HepG2 (cell line): ENCODE measurements around the gene AUTS2. TPM values are rescaled to one million over a fixed set of nuclear protein-coding genes. Genes with fewer than 3 reads are reported as not detected.

Source experiments
- ATAC-seq: fragments of 200-7000 bp; cut with Tn5 transposase; 3 replicates; pipeline ENCODE4 v1.9.1; 2020; ENCODE audit warnings: mild to moderate bottlenecking, moderate library complexity
- BruUV-seq: library from RNA; stranded (reverse); fragments of 400-500 nt; replicated peaks from 2 replicates; lab custom pipeline; 2021; lab: Mats Ljungman, UMichigan
- CTCF ChIA-PET: fragments of 300-600 bp; formaldehyde crosslinking; extraction: SDS; loops from one replicate; lab custom pipeline; 2021; ENCODE audit warnings: low total read pairs, inconsistent platforms, low intra/inter-chr PET ratio; lab: Yijun Ruan, JAX
- POLR2A ChIA-PET: fragments of 350-600 bp; sonication (Branson Sonifier 250); formaldehyde crosslinking; loops from one replicate; lab custom pipeline; 2020; ENCODE audit warnings: antibody characterized with exemption, inconsistent platforms; lab: Yijun Ruan, JAX
- DNase-seq: peaks from one replicate; pipeline ENCODE4 v3.0.0-alpha.2; 2015; ENCODE audit warnings: low spot score
- FAIRE-seq: peaks from 3 replicates; lab custom pipeline; 2011; peaks lifted over from hg19 to GRCh38; lab: Jason Lieb, UNC
- H2AFZ ChIP-seq: one replicate; pipeline ENCODE4 v1.6.1; 2011; ENCODE audit warnings: low read length, inconsistent platforms
- H3K27ac ChIP-seq: fragments of 300-600 bp; 3 replicates; pipeline ENCODE4 v1.8.0; 2011; ENCODE audit warnings: mixed run types, mild to moderate bottlenecking, mixed read lengths, low read length, inconsistent platforms; ENCODE audit not compliant: insufficient read depth; ENCODE audit errors: extremely low read length
- H3K27me3 ChIP-seq, 2 experiments: fragments of 200-600 bp in 1 of 2; 2 replicates in 1 of 2; 3 replicates in 1 of 2; pipeline versions ENCODE4 v1.6.0 to v1.8.0; 2011; ENCODE audit warnings: low read length in 2 of 2, mild to moderate bottlenecking in 2 of 2, moderate library complexity in 2 of 2, inconsistent platforms in 1 of 2; ENCODE audit not compliant: insufficient read depth in 2 of 2, control insufficient read depth in 1 of 2
- H3K36me3 ChIP-seq, 2 experiments: fragments of 200-600 bp in 1 of 2; replicated peaks in 1 of 2; 2 replicates in 1 of 2; 3 replicates in 1 of 2; pipeline versions ENCODE4 v1.5.1 to v1.8.0; 2011; ENCODE audit warnings: low read length in 2 of 2, inconsistent platforms in 1 of 2; ENCODE audit not compliant: insufficient read depth in 2 of 2, control insufficient read depth in 1 of 2
- H3K4me1 ChIP-seq: 2 replicates; pipeline ENCODE4 v1.5.1; 2012; ENCODE audit warnings: low read length, inconsistent platforms; ENCODE audit not compliant: insufficient read depth
- H3K4me2 ChIP-seq: 2 replicates; pipeline ENCODE4 v1.6.0; 2011; ENCODE audit warnings: low read depth, low read length, inconsistent platforms
- H3K4me3 ChIP-seq, 3 experiments: fragments of 200-600 bp in 1 of 3; sonication (generic), shearing (Covaris generic) in 1 of 3; replicated peaks in 1 of 3; 2 replicates each; pipeline ENCODE4 v1.5.1; 2011 to 2016; ENCODE audit warnings: low read length in 3 of 3, inconsistent platforms in 2 of 3, low read depth in 2 of 3, mild to moderate bottlenecking in 2 of 3, control low read depth in 1 of 3, mixed read lengths in 1 of 3; ENCODE audit not compliant: insufficient read depth in 1 of 3
- H3K79me2 ChIP-seq: one replicate; pipeline ENCODE4 v1.6.1; 2011; ENCODE audit warnings: low read length, inconsistent platforms; ENCODE audit not compliant: insufficient read depth
- H3K9ac ChIP-seq: 2 replicates; pipeline ENCODE4 v1.6.0; 2011; ENCODE audit warnings: mild to moderate bottlenecking, low read depth, low read length, inconsistent platforms; ENCODE audit not compliant: insufficient read depth
- H3K9me3 ChIP-seq: 2 replicates; pipeline ENCODE4 v1.5.1; 2012; ENCODE audit warnings: mild to moderate bottlenecking, low read length
- H4K20me1 ChIP-seq: 2 replicates; pipeline ENCODE4 v1.6.0; 2011; ENCODE audit warnings: inconsistent platforms, mild to moderate bottlenecking, low read length, moderate library complexity; ENCODE audit not compliant: insufficient read depth
- ATF7-NPFF ChIP-seq: sonication (generic); formaldehyde crosslinking; IDR thresholded peaks from 2 replicates; pipeline ENCODE4 v1.8.1; 2023; ENCODE audit warnings: mild to moderate bottlenecking, low read depth, missing genetic modification reagents, moderate library complexity
- CBFB ChIP-seq: sonication (generic); formaldehyde crosslinking; IDR thresholded peaks from 2 replicates; pipeline ENCODE4 v1.4.0; 2020; ENCODE audit warnings: missing genetic modification reagents
- CREB1 ChIP-seq, 2 experiments: fragments of 450-650 bp in 1 of 2; IDR thresholded peaks; 2 replicates each; pipeline ENCODE4 v1.6.1; 2016 to 2017; ENCODE audit warnings: control low read depth in 1 of 2, mild to moderate bottlenecking in 1 of 2, missing compliant biosample characterization in 1 of 2, missing genetic modification characterization in 1 of 2
- DBP ChIP-seq: sonication (generic); formaldehyde crosslinking; IDR thresholded peaks from 2 replicates; pipeline ENCODE4 v1.4.0; 2020; ENCODE audit warnings: missing genetic modification reagents; ENCODE audit errors: not compliant biosample characterization
- FOXP1 ChIP-seq, 2 experiments: fragments of 450-650 bp in 1 of 2; IDR thresholded peaks; 2 replicates each; pipeline ENCODE4 v1.6.1; 2017 to 2018; ENCODE audit warnings: antibody characterized with exemption in 1 of 2
- GMEB2 ChIP-seq: IDR thresholded peaks from 2 replicates; pipeline ENCODE4 v1.6.1; 2016; ENCODE audit warnings: missing biosample characterization, missing genetic modification reagents, low read depth
- GTF2F1 ChIP-seq: fragments of 150-350 bp; IDR thresholded peaks from 2 replicates; pipeline ENCODE4 v1.6.1; 2014; ENCODE audit warnings: low read length
- JARID2 ChIP-seq: sonication (generic); formaldehyde crosslinking; IDR thresholded peaks from 2 replicates; pipeline ENCODE4 v1.8.1; 2023; ENCODE audit warnings: missing genetic modification reagents, inconsistent platforms; ENCODE audit not compliant: insufficient replicate concordance
- KLF11 ChIP-seq: IDR thresholded peaks from 2 replicates; pipeline ENCODE4 v1.6.1; 2016; ENCODE audit warnings: missing compliant biosample characterization
- NR2F6 ChIP-seq, 2 experiments: IDR thresholded peaks; 2 replicates each; pipeline ENCODE4 v1.6.1; 2016; ENCODE audit warnings: antibody characterized with exemption in 1 of 2, mild to moderate bottlenecking in 1 of 2
- SALL2 ChIP-seq: sonication (generic); formaldehyde crosslinking; IDR thresholded peaks from 2 replicates; pipeline ENCODE4 v1.8.1; 2023; ENCODE audit warnings: mild to moderate bottlenecking, missing genetic modification reagents, inconsistent platforms
- TEAD3 ChIP-seq: optimal IDR thresholded peaks from 2 replicates; pipeline ENCODE3; 2016; ENCODE audit warnings: borderline replicate concordance
- TFDP1 ChIP-seq: IDR thresholded peaks from 2 replicates; pipeline ENCODE4 v1.6.1; 2016; ENCODE audit warnings: missing compliant biosample characterization, missing genetic modification reagents, borderline replicate concordance
- XRCC5 ChIP-seq: fragments of 200-400 bp; formaldehyde crosslinking; optimal IDR thresholded peaks from 2 replicates; pipeline ENCODE3; 2017; ENCODE audit warnings: mild to moderate bottlenecking, low read length
- ZNF10 ChIP-seq: sonication (generic); formaldehyde crosslinking; IDR thresholded peaks from 2 replicates; pipeline ENCODE4 v1.4.0; 2020; ENCODE audit warnings: mild to moderate bottlenecking, low read depth, missing genetic modification reagents, borderline replicate concordance
- ZNF350 ChIP-seq: sonication (generic); formaldehyde crosslinking; IDR thresholded peaks from 2 replicates; pipeline ENCODE4 v1.4.0; 2020; ENCODE audit warnings: mild to moderate bottlenecking, low read depth, missing genetic modification reagents, borderline replicate concordance
- ZNF414 ChIP-seq: sonication (generic); formaldehyde crosslinking; IDR thresholded peaks from 2 replicates; pipeline ENCODE4 v1.5.0; 2020; ENCODE audit warnings: missing genetic modification reagents
- ZNF562 ChIP-seq: sonication (generic); formaldehyde crosslinking; IDR thresholded peaks from 2 replicates; pipeline ENCODE4 v1.8.0; 2022; ENCODE audit warnings: missing genetic modification reagents, borderline replicate concordance
- ZNF703 ChIP-seq: sonication (generic); formaldehyde crosslinking; IDR thresholded peaks from 2 replicates; pipeline ENCODE4 v1.5.1; 2020; ENCODE audit warnings: missing genetic modification reagents, mild to moderate bottlenecking, moderate library complexity, borderline replicate concordance
- WGBS: methylation state at CpG from one replicate; pipeline ENCODE4 v1.1.6; 2017; ENCODE audit warnings: low lambda C conversion rate; 5-methylcytosine and 5-hydroxymethylcytosine counted together
- in situ Hi-C: cut with HindIII; loops from 2 replicates; pipeline ENCODE4 v1.10.0; 2017; ENCODE audit warnings: low pct_unique_long_range_greater_than_20kb; ENCODE audit not compliant: extremely low pct_ligation_motif_present
- intact Hi-C: fragments of 100-400 bp; cut with micrococcal nuclease; formaldehyde crosslinking; loops from one replicate; pipeline ENCODE4 v1.10.0; 2022; ENCODE audit not compliant: unreplicated experiment
- polyA plus RNA-seq, 8 experiments: library from polyadenylated mRNA; depleted of rRNA in 3 of 8; stranded (reverse) in 7 of 8; unstranded in 1 of 8; fragments of >200 nt; fragmentation: Illumina TruSeq in 4 of 8; extraction: Trizol in 4 of 8; gene quantifications; 2 replicates each; pipeline versions ENCODE4 v1.2.1 to v1.2.3, GENCODE V29; 2011 to 2016; ENCODE audit warnings: low read depth in 4 of 8, missing spikeins in 1 of 8, mixed read lengths in 1 of 8; ENCODE audit not compliant: insufficient read depth in 1 of 8
- total RNA-seq, 5 experiments: library from RNA; depleted of rRNA; stranded (reverse); fragments of >200 nt; fragmentation: Illumina TruSeq; extraction: Trizol; gene quantifications; 2 replicates each; pipeline ENCODE4 v1.2.3, GENCODE V29; 2016; ENCODE audit warnings: low read depth in 1 of 5

Gene AUTS2
- total and polyA plus RNA-seq, 2 of the 13 experiments (the other 11 are each of a cell fraction or from before 2014, with no cell fraction given), result 0.38 TPM; not detected in 1

- TF ChIP-seq ZNF10 (CRISPR knock-in tag) (no peak), ATF7-NPFF (CRISPR knock-in tag) (no peak), XRCC5 (no peak)
Observed at GRCh38 chr7:70775570-70776156, 1177.4 kb downstream of the AUTS2 start (continued).

- in situ Hi-C loops (no loop called here), intact Hi-C loops (no loop called here)
- Histone ChIP-seq H3K36me3 (no peaks in the 10 kb centered on the region), H3K9ac (no peak overlapping the region), H3K4me2 (no peak overlapping the region), H3K4me3 (no peak overlapping the region), H4K20me1 (no peaks in the 10 kb centered on the region), H3K79me2 (no peaks in the 10 kb centered on the region), H3K27me3 (no peaks in the 10 kb centered on the region), H3K9me3 (no peaks in the 10 kb centered on the region), H2AFZ (no peak overlapping the region), H3K27ac (no peak overlapping the region), H3K4me1 (peaks cover 21% of the 10 kb centered on the region)
- DNase-seq, result no peak
- ATAC-seq, result no peak
- no peak for TF ChIP-seq GTF2F1
- no peak for TF ChIP-seq ZNF562 (CRISPR knock-in tag)
- no peak for TF ChIP-seq CREB1 (IDR thresholded peaks at IDR 0.05)
- TF ChIP-seq CREB1 (CRISPR knock-in tag; IDR thresholded peaks at IDR 0.05), result no peak
- no peak for TF ChIP-seq DBP (CRISPR knock-in tag)
- no peak for TF ChIP-seq SALL2 (CRISPR knock-in tag)
- TF ChIP-seq ZNF414 (CRISPR knock-in tag), result no peak
- TF ChIP-seq FOXP1 (IDR thresholded peaks at IDR 0.05), result no peak
- no peak for TF ChIP-seq FOXP1 (CRISPR knock-in tag; IDR thresholded peaks at IDR 0.05)
- TF ChIP-seq NR2F6 (IDR thresholded peaks at IDR 0.05), result no peak
- TF ChIP-seq NR2F6 (CRISPR knock-in tag; IDR thresholded peaks at IDR 0.05), result no peak
- no peak for TF ChIP-seq JARID2
- no peak for TF ChIP-seq KLF11 (CRISPR knock-in tag)
- TF ChIP-seq GMEB2 (CRISPR knock-in tag), result no peak
- TF ChIP-seq CBFB, result no peak
- no peak for TF ChIP-seq TFDP1 (CRISPR knock-in tag)
- TF ChIP-seq ZNF350 (CRISPR knock-in tag), result no peak
- no peak for TF ChIP-seq ZNF703 (CRISPR knock-in tag)
- TF ChIP-seq TEAD3 (CRISPR knock-in tag), result no peak
- ChIA-PET CTCF (no interaction called here), POLR2A (no interaction called here)
- no peak for FAIRE-seq
- BruUV-seq, result no TSS peak
- 57% methylated on average over 6 of the region's 7 CpGs for WGBS
Observed at GRCh38 chr7:70776627-70777101, 1178.4 kb downstream of the AUTS2 start.
